B cell (primary cell): ENCODE data around the gene ARMC5. TPM values are rescaled to one million over a fixed set of nuclear protein-coding genes. Genes with fewer than 3 reads are reported as not detected.

Source experiments
- ATAC-seq: fragments of 200-7000 bp; cut with Tn5 transposase; one replicate; pipeline ENCODE4 v1.10.0; 2021; ENCODE audit warnings: low read depth, mild to moderate bottlenecking, moderate number of reproducible peaks, moderate library complexity
- CTCF ChIA-PET: fragments of 350-600 bp; sonication (Branson Sonifier 250); formaldehyde crosslinking; loops from one replicate; lab custom pipeline; 2021; ENCODE audit warnings: antibody characterized with exemption, inconsistent platforms; lab: Charles Lee
- POLR2A ChIA-PET: fragments of 350-600 bp; sonication (Branson Sonifier 250); formaldehyde crosslinking; loops from one replicate; lab custom pipeline; 2021; ENCODE audit warnings: antibody characterized with exemption; lab: Charles Lee
- DNase-seq: peaks from one replicate; pipeline ENCODE4 v3.0.0; 2013
- H2AFZ ChIP-seq: 2 replicates; pipeline ENCODE4 v1.6.1; 2012; ENCODE audit warnings: mild to moderate bottlenecking, low read depth, low read length; ENCODE audit not compliant: insufficient read depth, poor library complexity, severe bottlenecking
- H3K27ac ChIP-seq, 2 donors: 1 replicate in 1 of 2; 2 replicates in 1 of 2; pipeline ENCODE4 v1.5.1; 2012 to 2013; ENCODE audit warnings: low read length in 2 of 2, mild to moderate bottlenecking in 2 of 2, moderate library complexity in 1 of 2
- H3K27me3 ChIP-seq, 4 experiments: fragments of 200-600 bp in 1 of 4; sonication (generic) in 1 of 4; replicated peaks in 1 of 4; 1 replicate in 2 of 4; 2 replicates in 2 of 4; pipeline versions ENCODE4 v1.6.1 to v1.7.0; 2013 to 2016; ENCODE audit warnings: low read length in 3 of 4, mild to moderate bottlenecking in 2 of 4, mixed read lengths in 1 of 4, moderate library complexity in 1 of 4; ENCODE audit not compliant: insufficient read depth in 4 of 4, control insufficient read depth in 3 of 4; ENCODE audit errors: control extremely low read depth in 1 of 4
- H3K36me3 ChIP-seq, 2 experiments: replicated peaks in 1 of 2; 1 replicate in 1 of 2; 2 replicates in 1 of 2; pipeline versions ENCODE4 v1.6.1 to v1.7.1; 2013; ENCODE audit warnings: low read length in 1 of 2; ENCODE audit not compliant: insufficient read depth in 2 of 2, control insufficient read depth in 1 of 2; ENCODE audit errors: control extremely low read depth in 1 of 2, extremely low read depth in 1 of 2
- H3K4me1 ChIP-seq, 2 donors: fragments of 200-600 bp in 1 of 2; sonication (generic) in 1 of 2; 1 replicate in 1 of 2; 2 replicates in 1 of 2; pipeline versions ENCODE4 v1.5.1 to v1.6.1; 2013 to 2017; ENCODE audit warnings: low read length in 2 of 2; ENCODE audit not compliant: control insufficient read depth in 2 of 2, insufficient read depth in 2 of 2
- H3K4me2 ChIP-seq: replicated peaks from 2 replicates; pipeline ENCODE3; 2012; ENCODE audit warnings: mild to moderate bottlenecking, low read depth, low read length; ENCODE audit not compliant: poor library complexity, severe bottlenecking
- H3K4me3 ChIP-seq, 5 experiments: fragments of 200-600 bp in 1 of 5; sonication (generic) in 1 of 5; 1 replicate in 3 of 5; 2 replicates in 2 of 5; pipeline versions ENCODE4 v1.5.1 to v1.7.0; 2011 to 2016; ENCODE audit warnings: low read length in 4 of 5, mild to moderate bottlenecking in 4 of 5, low read depth in 2 of 5, control low read depth in 1 of 5, moderate library complexity in 1 of 5; ENCODE audit not compliant: insufficient read depth in 1 of 5; ENCODE audit errors: control extremely low read depth in 1 of 5, extremely low read depth in 1 of 5
- H3K79me2 ChIP-seq: fragments of 200-600 bp; sonication (generic); one replicate; pipeline ENCODE4 v1.6.0; 2016; ENCODE audit warnings: low read length; ENCODE audit not compliant: control insufficient read depth, insufficient read depth
- H3K9ac ChIP-seq: fragments of 200-600 bp; sonication (generic); 2 replicates; pipeline ENCODE4 v1.6.1; 2017; ENCODE audit warnings: mild to moderate bottlenecking, low read length, moderate library complexity
- H3K9me3 ChIP-seq, 3 donors: one replicate each; pipeline versions ENCODE4 v1.6.1 to v1.7.1; 2013; ENCODE audit warnings: low read length in 2 of 3; ENCODE audit not compliant: control insufficient read depth in 2 of 3, insufficient read depth in 1 of 3; ENCODE audit errors: control extremely low read depth in 1 of 3
- H4K20me1 ChIP-seq: 2 replicates; pipeline ENCODE4 v1.6.0; 2012; ENCODE audit warnings: mild to moderate bottlenecking, low read length; ENCODE audit not compliant: insufficient read depth, control insufficient read depth, poor library complexity, severe bottlenecking
- H3K27ac Mint-ChIP-seq: one replicate; pipeline ENCODE4 v1.8.0; 2021; ENCODE audit warnings: mixed read lengths
- H3K27me3 Mint-ChIP-seq: one replicate; pipeline ENCODE4 v1.8.0; 2021; ENCODE audit warnings: mixed read lengths
- H3K4me1 Mint-ChIP-seq: one replicate; pipeline ENCODE4 v1.8.0; 2021; ENCODE audit warnings: mixed read lengths
- H3K4me3 Mint-ChIP-seq: one replicate; pipeline ENCODE4 v1.8.0; 2021; ENCODE audit warnings: mixed read lengths
- H3K9me3 Mint-ChIP-seq: one replicate; pipeline ENCODE4 v1.8.0; 2022; ENCODE audit warnings: mixed read lengths; ENCODE audit not compliant: insufficient read depth
- CTCF ChIP-seq: fragments of 200-600 bp; IDR thresholded peaks from one replicate; pipeline ENCODE4 v1.8.0; 2022; ENCODE audit warnings: antibody characterized with exemption, mild to moderate bottlenecking
- EZH2 ChIP-seq: IDR thresholded peaks from 2 replicates; pipeline ENCODE4 v1.6.1; 2012; ENCODE audit warnings: borderline replicate concordance, low read depth, mild to moderate bottlenecking, moderate library complexity, low read length; ENCODE audit not compliant: insufficient read depth, poor library complexity, severe bottlenecking
- WGBS: methylation state at CpG from one replicate; pipeline ENCODE4 v1.1.5; 2013; ENCODE audit warnings: missing lambda C conversion rate; ENCODE audit not compliant: insufficient coverage; 5-methylcytosine and 5-hydroxymethylcytosine counted together
- intact Hi-C: fragments of 100-400 bp; cut with micrococcal nuclease; formaldehyde crosslinking; loops from one replicate; pipeline ENCODE4 v1.10.0; 2022
- polyA plus RNA-seq: library from polyadenylated mRNA; depleted of rRNA; stranded (reverse); fragments of >200 nt; gene quantifications from 2 replicates; pipeline ENCODE4 v1.2.3, GENCODE V29; 2012
- total RNA-seq, 2 donors: library from RNA; stranded (reverse); fragments of 120-200 nt in 1 of 2; gene quantifications; 1 replicate in 1 of 2; 2 replicates in 1 of 2; pipeline versions ENCODE4 v1.2.3 to v1.2.4, GENCODE V29; 2013 to 2022

ARMC5 gene
- total and polyA plus RNA-seq, 2 donors (not counting 1 experiment from before 2014, with no cell fraction given), result 11.7 to 15.4 TPM

DNA sequence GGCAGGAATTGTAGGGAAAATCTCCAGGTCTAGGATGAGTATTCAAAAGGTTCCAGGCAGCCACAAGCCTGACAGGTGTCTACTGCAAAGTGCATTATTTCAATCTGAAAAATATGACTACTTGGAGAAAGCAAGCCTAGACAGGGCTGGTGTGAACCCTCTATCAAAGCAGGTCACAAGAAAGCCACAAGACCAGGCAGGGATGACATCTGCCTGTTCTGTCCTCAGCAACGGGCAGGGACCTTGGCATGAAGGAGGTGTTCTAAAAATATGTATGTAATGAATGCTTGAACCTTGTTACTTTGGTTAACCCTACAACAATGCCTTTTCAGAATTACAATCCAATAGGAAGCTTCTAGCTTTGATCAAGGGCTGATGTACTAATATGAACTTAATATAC lies 30.0 kb upstream of the ARMC5 start:
- ATAC-seq (no peak), DNase-seq (no peak)
- H3K9me3 ChIP-seq, result peaks cover 0 to 9% (median 0%) of the 10 kb centered on the region in 3 donors
- no peaks in the 10 kb centered on the region for H3K27me3 ChIP-seq
- no peak overlapping the region for H3K9ac ChIP-seq
- H3K4me2 ChIP-seq, result no peak overlapping the region
- peaks cover 3 to 7% of the 10 kb centered on the region in 2 donors for H3K4me1 ChIP-seq
- H2AFZ ChIP-seq, result no peak overlapping the region
- Mint-ChIP-seq H3K4me1 (peaks cover 2% of the 10 kb centered on the region), H3K27ac (no peak overlapping the region), H3K4me3 (no peak overlapping the region), H3K27me3 (peaks cover 9% of the 10 kb centered on the region), H3K9me3 (no peaks in the 10 kb centered on the region)
- CTCF ChIA-PET, result interaction anchor here (1.2 to 1.6 kb wide), 2 partner anchors 9 to 287 kb away, joined by 3 to 6 read pairs; no protein-coding TSS in a partner anchor
- no CpG with 5 or more reads among the region's 1 CpG for WGBS
- no peak overlapping the region for H3K27ac ChIP-seq
- intact Hi-C loops, result no loop called here
- no peaks in the 10 kb centered on the region for H3K36me3 ChIP-seq
- no peaks in the 10 kb centered on the region for H3K79me2 ChIP-seq
- TF ChIP-seq EZH2, result no peak
- TF ChIP-seq CTCF, result no peak
- H4K20me1 ChIP-seq, result no peaks in the 10 kb centered on the region
- no peak overlapping the region for H3K4me3 ChIP-seq
- POLR2A ChIA-PET, result interaction anchor here (0.9 kb wide), 1 partner anchor 851 kb away, joined by 3 read pairs; no protein-coding TSS in a partner anchor

- 100% methylated on average over 2 of the region's 3 CpGs for WGBS
- Histone ChIP-seq H3K79me2 (no peaks in the 10 kb centered on the region), H3K36me3 (no peaks in the 10 kb centered on the region), H3K27me3 (no peaks in the 10 kb centered on the region), H3K9ac (no peak overlapping the region), H2AFZ (no peak overlapping the region), H3K27ac (no peak overlapping the region), H4K20me1 (no peaks in the 10 kb centered on the region), H3K4me1 (peaks cover 3 to 7% of the 10 kb centered on the region in 2 donors), H3K9me3 (peaks cover 0 to 9% (median 0%) of the 10 kb centered on the region in 3 donors), H3K4me2 (no peak overlapping the region), H3K4me3 (no peak overlapping the region)
- ATAC-seq (no peak), DNase-seq (no peak)
- TF ChIP-seq EZH2 (no peak), CTCF (no peak)
- Mint-ChIP-seq H3K9me3 (no peaks in the 10 kb centered on the region), H3K4me1 (peaks cover 2% of the 10 kb centered on the region), H3K27me3 (peaks cover 8% of the 10 kb centered on the region), H3K4me3 (no peak overlapping the region), H3K27ac (no peak overlapping the region)
- intact Hi-C loops, result no loop called here
- ChIA-PET POLR2A (interaction anchor here (0.9 kb wide), 1 partner anchor 852 kb away, joined by 3 read pairs; no protein-coding TSS in a partner anchor), CTCF (interaction anchor here (1.2 to 1.6 kb wide), 2 partner anchors 9 to 288 kb away, joined by 3 to 6 read pairs; no protein-coding TSS in a partner anchor)
Measured at GRCh38 chr16:31429796-31430195, 29.5 kb upstream of the ARMC5 start.
